WTC11 (cell line): ENCODE results near the gene KCNK15. TPM values are rescaled to one million over a fixed set of nuclear protein-coding genes. Genes with fewer than 3 reads are reported as not detected.
A peak's percentile ranks its signal among the peaks of the same experiment; 100 is the strongest.

Experiments
- CREB1 ChIP-seq: sonication (generic); formaldehyde crosslinking; IDR thresholded peaks from 2 replicates; pipeline ENCODE4 v1.8.0; 2023; ENCODE audit warnings: mild to moderate bottlenecking, missing genetic modification reagents
- CREM ChIP-seq: sonication (generic); formaldehyde crosslinking; IDR thresholded peaks from 2 replicates; pipeline ENCODE4 v1.8.1; 2022; ENCODE audit warnings: mild to moderate bottlenecking, missing genetic modification reagents, moderate library complexity
- ELF4 ChIP-seq: sonication (generic); formaldehyde crosslinking; IDR thresholded peaks from 2 replicates; pipeline ENCODE4 v1.8.1; 2022; ENCODE audit warnings: low read depth, mild to moderate bottlenecking, moderate library complexity, missing genetic modification reagents
- ESRRA ChIP-seq: sonication (generic); formaldehyde crosslinking; IDR thresholded peaks from 2 replicates; pipeline ENCODE4 v1.8.1; 2022; ENCODE audit warnings: mild to moderate bottlenecking, missing genetic modification reagents, borderline replicate concordance
- FOXK1 ChIP-seq: sonication (generic); formaldehyde crosslinking; IDR thresholded peaks from 2 replicates; pipeline ENCODE4 v1.8.0; 2022; ENCODE audit warnings: mild to moderate bottlenecking, moderate library complexity, missing genetic modification reagents
- GRHL2 ChIP-seq: fragments of 250-450 bp; sonication (Bioruptor Pico); IDR thresholded peaks from 2 replicates; pipeline ENCODE4 v1.8.0; 2022; ENCODE audit warnings: mild to moderate bottlenecking, moderate library complexity; ENCODE audit not compliant: insufficient replicate concordance, severe bottlenecking
- IRF2 ChIP-seq: sonication (generic); formaldehyde crosslinking; IDR thresholded peaks from 2 replicates; pipeline ENCODE4 v1.8.0; 2022; ENCODE audit warnings: low read depth, missing genetic modification reagents, borderline replicate concordance
- JAZF1 ChIP-seq: fragments of 250-450 bp; sonication (Bioruptor Pico); IDR thresholded peaks from 2 replicates; pipeline ENCODE4 v1.9.0; 2021; ENCODE audit warnings: moderate library complexity, mild to moderate bottlenecking, inconsistent platforms
- OVOL2 ChIP-seq: fragments of 250-450 bp; sonication (Bioruptor Pico); IDR thresholded peaks from 2 replicates; pipeline ENCODE4 v1.9.0; 2021; ENCODE audit warnings: mild to moderate bottlenecking, borderline replicate concordance
- PRRX2 ChIP-seq: fragments of 250-450 bp; sonication (Bioruptor Pico); IDR thresholded peaks from 2 replicates; pipeline ENCODE4 v1.8.0; 2021; ENCODE audit warnings: mild to moderate bottlenecking
- RORB ChIP-seq: fragments of 250-450 bp; sonication (Bioruptor Pico); IDR thresholded peaks from 2 replicates; pipeline ENCODE4 v1.9.0; 2021; ENCODE audit warnings: mild to moderate bottlenecking
- SMAD4 ChIP-seq: sonication (generic); formaldehyde crosslinking; IDR thresholded peaks from 2 replicates; pipeline ENCODE4 v1.8.0; 2022; ENCODE audit warnings: mild to moderate bottlenecking, missing genetic modification reagents
- ZNF121 ChIP-seq: sonication (generic); formaldehyde crosslinking; IDR thresholded peaks from 2 replicates; pipeline ENCODE4 v1.8.0; 2023; ENCODE audit warnings: missing genetic modification reagents
- ZNF219 ChIP-seq: sonication (generic); formaldehyde crosslinking; IDR thresholded peaks from 2 replicates; pipeline ENCODE4 v1.8.0; 2023; ENCODE audit warnings: missing genetic modification reagents, mild to moderate bottlenecking, borderline replicate concordance
- ZNF263 ChIP-seq: sonication (generic); formaldehyde crosslinking; IDR thresholded peaks from 2 replicates; pipeline ENCODE4 v1.8.1; 2022; ENCODE audit warnings: low read depth, mild to moderate bottlenecking, moderate library complexity, missing genetic modification reagents
- total RNA-seq: library from RNA; stranded (reverse); gene quantifications from 3 replicates; pipeline ENCODE4 v1.2.3, GENCODE V29; 2021
- TF ChIP-seq, protein P1 (sequence below): sonication (generic); formaldehyde crosslinking; IDR thresholded peaks from 2 replicates; pipeline ENCODE4 v1.8.1; 2022; ENCODE audit warnings: low read depth, missing genetic modification reagents, borderline replicate concordance
- TF ChIP-seq, protein P2 (sequence below): fragments of 250-450 bp; sonication (Bioruptor Pico); IDR thresholded peaks from 2 replicates; pipeline ENCODE4 v1.9.0; 2021; ENCODE audit warnings: mild to moderate bottlenecking
- TF ChIP-seq, protein P3 (sequence below): fragments of 200-600 bp; IDR thresholded peaks from 2 replicates; pipeline ENCODE4 v1.8.0; 2022; ENCODE audit warnings: antibody characterized with exemption
- TF ChIP-seq, protein P4 (sequence below): sonication (generic); formaldehyde crosslinking; IDR thresholded peaks from 2 replicates; pipeline ENCODE4 v1.8.0; 2022; ENCODE audit warnings: mild to moderate bottlenecking, missing genetic modification reagents
- TF ChIP-seq, protein P5 (sequence below): fragments of 250-450 bp; sonication (Bioruptor Pico); conservative IDR thresholded peaks from 2 replicates; pipeline ENCODE4 v1.9.0; 2021; ENCODE audit warnings: mild to moderate bottlenecking
- TF ChIP-seq, protein P6 (sequence below): sonication (generic); formaldehyde crosslinking; IDR thresholded peaks from 2 replicates; pipeline ENCODE4 v1.8.1; 2023; ENCODE audit warnings: mild to moderate bottlenecking, missing genetic modification reagents, borderline replicate concordance
- TF ChIP-seq, protein P7 (sequence below): sonication (generic); formaldehyde crosslinking; conservative IDR thresholded peaks from 2 replicates; pipeline ENCODE4 v1.8.1; 2022; ENCODE audit warnings: mild to moderate bottlenecking, missing genetic modification reagents
- TF ChIP-seq, protein P8 (sequence below): sonication (generic); formaldehyde crosslinking; IDR thresholded peaks from 2 replicates; pipeline ENCODE4 v1.8.1; 2023; ENCODE audit warnings: mild to moderate bottlenecking, missing genetic modification reagents, moderate library complexity
- TF ChIP-seq, protein P9 (sequence below): sonication (generic); formaldehyde crosslinking; IDR thresholded peaks from 2 replicates; pipeline ENCODE4 v1.8.1; 2022; ENCODE audit warnings: mild to moderate bottlenecking, missing genetic modification reagents, moderate library complexity, borderline replicate concordance

The KCNK15 gene
- total RNA-seq, 1 experiment from 2014 or later: 0.24 TPM

DNA sequence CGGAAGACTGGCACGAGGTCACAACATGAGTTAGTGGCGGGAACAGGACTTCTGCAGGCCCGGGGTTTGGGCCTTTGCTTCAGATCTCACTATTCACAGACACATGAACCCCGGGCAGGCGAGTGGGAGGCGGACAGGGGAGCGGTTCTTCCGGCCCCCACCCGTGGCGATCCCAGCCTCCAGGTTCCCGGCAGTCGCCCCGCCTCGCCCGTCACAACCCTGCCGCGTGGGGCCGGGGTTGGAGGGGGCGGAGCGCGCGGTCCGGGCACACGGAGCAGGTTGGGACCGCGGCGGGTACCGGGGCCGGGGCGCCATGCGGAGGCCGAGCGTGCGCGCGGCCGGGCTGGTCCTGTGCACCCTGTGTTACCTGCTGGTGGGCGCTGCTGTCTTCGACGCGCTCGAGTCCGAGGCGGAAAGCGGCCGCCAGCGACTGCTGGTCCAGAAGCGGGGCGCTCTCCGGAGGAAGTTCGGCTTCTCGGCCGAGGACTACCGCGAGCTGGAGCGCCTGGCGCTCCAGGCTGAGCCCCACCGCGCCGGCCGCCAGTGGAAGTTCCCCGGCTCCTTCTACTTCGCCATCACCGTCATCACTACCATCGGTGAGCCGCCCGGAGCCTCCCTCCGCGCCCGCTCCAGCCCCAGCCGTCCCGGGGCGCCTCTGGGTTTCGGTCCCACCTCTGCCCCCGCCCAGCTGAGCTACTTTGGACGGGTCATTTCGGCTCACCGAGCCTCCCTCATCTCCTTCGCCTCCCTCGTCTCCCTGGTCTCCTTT lies at the start of gene KCNK15 (continued):
- TF ChIP-seq, protein P1, sequence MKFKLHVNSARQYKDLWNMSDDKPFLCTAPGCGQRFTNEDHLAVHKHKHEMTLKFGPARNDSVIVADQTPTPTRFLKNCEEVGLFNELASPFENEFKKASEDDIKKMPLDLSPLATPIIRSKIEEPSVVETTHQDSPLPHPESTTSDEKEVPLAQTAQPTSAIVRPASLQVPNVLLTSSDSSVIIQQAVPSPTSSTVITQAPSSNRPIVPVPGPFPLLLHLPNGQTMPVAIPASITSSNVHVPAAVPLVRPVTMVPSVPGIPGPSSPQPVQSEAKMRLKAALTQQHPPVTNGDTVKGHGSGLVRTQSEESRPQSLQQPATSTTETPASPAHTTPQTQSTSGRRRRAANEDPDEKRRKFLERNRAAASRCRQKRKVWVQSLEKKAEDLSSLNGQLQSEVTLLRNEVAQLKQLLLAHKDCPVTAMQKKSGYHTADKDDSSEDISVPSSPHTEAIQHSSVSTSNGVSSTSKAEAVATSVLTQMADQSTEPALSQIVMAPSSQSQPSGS: no peak
- no peak for TF ChIP-seq SMAD4 (CRISPR knock-in tag)
- TF ChIP-seq, protein P2, sequence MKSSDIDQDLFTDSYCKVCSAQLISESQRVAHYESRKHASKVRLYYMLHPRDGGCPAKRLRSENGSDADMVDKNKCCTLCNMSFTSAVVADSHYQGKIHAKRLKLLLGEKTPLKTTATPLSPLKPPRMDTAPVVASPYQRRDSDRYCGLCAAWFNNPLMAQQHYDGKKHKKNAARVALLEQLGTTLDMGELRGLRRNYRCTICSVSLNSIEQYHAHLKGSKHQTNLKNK (CRISPR knock-in tag): no peak
- TF ChIP-seq FOXK1: 0 out of 2 replicates have a peak, but pooled peaks have one; percentile 35
- TF ChIP-seq CREM: no peak
- TF ChIP-seq, protein P3, sequence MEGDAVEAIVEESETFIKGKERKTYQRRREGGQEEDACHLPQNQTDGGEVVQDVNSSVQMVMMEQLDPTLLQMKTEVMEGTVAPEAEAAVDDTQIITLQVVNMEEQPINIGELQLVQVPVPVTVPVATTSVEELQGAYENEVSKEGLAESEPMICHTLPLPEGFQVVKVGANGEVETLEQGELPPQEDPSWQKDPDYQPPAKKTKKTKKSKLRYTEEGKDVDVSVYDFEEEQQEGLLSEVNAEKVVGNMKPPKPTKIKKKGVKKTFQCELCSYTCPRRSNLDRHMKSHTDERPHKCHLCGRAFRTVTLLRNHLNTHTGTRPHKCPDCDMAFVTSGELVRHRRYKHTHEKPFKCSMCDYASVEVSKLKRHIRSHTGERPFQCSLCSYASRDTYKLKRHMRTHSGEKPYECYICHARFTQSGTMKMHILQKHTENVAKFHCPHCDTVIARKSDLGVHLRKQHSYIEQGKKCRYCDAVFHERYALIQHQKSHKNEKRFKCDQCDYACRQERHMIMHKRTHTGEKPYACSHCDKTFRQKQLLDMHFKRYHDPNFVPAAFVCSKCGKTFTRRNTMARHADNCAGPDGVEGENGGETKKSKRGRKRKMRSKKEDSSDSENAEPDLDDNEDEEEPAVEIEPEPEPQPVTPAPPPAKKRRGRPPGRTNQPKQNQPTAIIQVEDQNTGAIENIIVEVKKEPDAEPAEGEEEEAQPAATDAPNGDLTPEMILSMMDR: no peak
- TF ChIP-seq, protein P4, sequence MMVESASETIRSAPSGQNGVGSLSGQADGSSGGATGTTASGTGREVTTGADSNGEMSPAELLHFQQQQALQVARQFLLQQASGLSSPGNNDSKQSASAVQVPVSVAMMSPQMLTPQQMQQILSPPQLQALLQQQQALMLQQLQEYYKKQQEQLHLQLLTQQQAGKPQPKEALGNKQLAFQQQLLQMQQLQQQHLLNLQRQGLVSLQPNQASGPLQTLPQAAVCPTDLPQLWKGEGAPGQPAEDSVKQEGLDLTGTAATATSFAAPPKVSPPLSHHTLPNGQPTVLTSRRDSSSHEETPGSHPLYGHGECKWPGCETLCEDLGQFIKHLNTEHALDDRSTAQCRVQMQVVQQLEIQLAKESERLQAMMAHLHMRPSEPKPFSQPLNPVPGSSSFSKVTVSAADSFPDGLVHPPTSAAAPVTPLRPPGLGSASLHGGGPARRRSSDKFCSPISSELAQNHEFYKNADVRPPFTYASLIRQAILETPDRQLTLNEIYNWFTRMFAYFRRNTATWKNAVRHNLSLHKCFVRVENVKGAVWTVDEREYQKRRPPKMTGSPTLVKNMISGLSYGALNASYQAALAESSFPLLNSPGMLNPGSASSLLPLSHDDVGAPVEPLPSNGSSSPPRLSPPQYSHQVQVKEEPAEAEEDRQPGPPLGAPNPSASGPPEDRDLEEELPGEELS (CRISPR knock-in tag): peak; percentile 25; the same call in 1 of the 2 replicates
- no peak for TF ChIP-seq ZNF219
- TF ChIP-seq OVOL2 (CRISPR knock-in tag): no peak
- TF ChIP-seq ZNF263 (CRISPR knock-in tag): no peak; the same call in 1 of the 2 replicates
- no peak for TF ChIP-seq CREB1
- peak; percentile 41; the same call in 1 of the 2 replicates for TF ChIP-seq ESRRA (CRISPR knock-in tag)
- TF ChIP-seq, protein P5, sequence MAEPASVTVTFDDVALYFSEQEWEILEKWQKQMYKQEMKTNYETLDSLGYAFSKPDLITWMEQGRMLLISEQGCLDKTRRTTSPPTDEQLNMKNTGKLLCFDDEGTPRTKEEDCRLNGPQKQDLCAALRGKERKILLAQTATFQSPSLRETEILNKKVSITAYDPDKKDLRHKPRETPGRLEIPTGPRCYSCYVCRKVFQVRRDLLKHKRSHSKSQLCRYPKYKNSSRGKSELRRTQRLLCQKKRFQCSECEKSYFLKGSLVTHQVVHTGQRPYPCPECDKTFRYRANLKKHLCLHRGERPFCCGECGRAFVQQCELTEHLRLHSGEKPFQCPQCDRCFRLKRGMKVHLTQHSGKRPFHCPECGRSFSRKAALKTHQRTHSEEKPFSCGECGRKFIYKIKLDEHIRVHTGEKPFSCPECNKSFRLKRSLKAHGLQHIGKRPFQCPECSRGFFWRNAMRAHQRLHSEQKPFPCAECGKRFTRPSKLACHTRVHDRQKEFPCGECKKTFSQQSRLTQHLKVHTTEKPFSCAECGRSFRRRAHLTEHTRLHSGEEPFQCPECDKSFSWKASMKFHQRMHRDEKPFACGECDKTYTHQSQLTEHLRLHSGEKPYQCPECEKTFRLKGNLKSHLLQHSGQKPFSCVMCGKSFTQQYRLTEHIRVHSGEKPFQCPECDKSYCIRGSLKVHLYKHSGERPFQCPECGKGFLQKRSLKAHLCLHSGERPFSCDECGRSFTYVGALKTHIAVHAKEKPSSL (CRISPR knock-in tag): no peak
- TF ChIP-seq, protein P6, sequence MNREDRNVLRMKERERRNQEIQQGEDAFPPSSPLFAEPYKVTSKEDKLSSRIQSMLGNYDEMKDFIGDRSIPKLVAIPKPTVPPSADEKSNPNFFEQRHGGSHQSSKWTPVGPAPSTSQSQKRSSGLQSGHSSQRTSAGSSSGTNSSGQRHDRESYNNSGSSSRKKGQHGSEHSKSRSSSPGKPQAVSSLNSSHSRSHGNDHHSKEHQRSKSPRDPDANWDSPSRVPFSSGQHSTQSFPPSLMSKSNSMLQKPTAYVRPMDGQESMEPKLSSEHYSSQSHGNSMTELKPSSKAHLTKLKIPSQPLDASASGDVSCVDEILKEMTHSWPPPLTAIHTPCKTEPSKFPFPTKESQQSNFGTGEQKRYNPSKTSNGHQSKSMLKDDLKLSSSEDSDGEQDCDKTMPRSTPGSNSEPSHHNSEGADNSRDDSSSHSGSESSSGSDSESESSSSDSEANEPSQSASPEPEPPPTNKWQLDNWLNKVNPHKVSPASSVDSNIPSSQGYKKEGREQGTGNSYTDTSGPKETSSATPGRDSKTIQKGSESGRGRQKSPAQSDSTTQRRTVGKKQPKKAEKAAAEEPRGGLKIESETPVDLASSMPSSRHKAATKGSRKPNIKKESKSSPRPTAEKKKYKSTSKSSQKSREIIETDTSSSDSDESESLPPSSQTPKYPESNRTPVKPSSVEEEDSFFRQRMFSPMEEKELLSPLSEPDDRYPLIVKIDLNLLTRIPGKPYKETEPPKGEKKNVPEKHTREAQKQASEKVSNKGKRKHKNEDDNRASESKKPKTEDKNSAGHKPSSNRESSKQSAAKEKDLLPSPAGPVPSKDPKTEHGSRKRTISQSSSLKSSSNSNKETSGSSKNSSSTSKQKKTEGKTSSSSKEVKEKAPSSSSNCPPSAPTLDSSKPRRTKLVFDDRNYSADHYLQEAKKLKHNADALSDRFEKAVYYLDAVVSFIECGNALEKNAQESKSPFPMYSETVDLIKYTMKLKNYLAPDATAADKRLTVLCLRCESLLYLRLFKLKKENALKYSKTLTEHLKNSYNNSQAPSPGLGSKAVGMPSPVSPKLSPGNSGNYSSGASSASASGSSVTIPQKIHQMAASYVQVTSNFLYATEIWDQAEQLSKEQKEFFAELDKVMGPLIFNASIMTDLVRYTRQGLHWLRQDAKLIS (CRISPR knock-in tag): no peak
- TF ChIP-seq, protein P7, sequence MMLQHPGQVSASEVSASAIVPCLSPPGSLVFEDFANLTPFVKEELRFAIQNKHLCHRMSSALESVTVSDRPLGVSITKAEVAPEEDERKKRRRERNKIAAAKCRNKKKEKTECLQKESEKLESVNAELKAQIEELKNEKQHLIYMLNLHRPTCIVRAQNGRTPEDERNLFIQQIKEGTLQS (CRISPR knock-in tag): no peak
- no peak for TF ChIP-seq JAZF1
- no peak for TF ChIP-seq IRF2 (CRISPR knock-in tag)
- TF ChIP-seq PRRX2 (CRISPR knock-in tag): no peak
- no peak for TF ChIP-seq ZNF121 (CRISPR knock-in tag)
- no peak for TF ChIP-seq RORB (CRISPR knock-in tag)
- TF ChIP-seq, protein P8, sequence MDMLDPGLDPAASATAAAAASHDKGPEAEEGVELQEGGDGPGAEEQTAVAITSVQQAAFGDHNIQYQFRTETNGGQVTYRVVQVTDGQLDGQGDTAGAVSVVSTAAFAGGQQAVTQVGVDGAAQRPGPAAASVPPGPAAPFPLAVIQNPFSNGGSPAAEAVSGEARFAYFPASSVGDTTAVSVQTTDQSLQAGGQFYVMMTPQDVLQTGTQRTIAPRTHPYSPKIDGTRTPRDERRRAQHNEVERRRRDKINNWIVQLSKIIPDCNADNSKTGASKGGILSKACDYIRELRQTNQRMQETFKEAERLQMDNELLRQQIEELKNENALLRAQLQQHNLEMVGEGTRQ (CRISPR knock-in tag): no peak
- TF ChIP-seq, protein P9, sequence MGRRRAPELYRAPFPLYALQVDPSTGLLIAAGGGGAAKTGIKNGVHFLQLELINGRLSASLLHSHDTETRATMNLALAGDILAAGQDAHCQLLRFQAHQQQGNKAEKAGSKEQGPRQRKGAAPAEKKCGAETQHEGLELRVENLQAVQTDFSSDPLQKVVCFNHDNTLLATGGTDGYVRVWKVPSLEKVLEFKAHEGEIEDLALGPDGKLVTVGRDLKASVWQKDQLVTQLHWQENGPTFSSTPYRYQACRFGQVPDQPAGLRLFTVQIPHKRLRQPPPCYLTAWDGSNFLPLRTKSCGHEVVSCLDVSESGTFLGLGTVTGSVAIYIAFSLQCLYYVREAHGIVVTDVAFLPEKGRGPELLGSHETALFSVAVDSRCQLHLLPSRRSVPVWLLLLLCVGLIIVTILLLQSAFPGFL (CRISPR knock-in tag): no peak
- TF ChIP-seq ELF4 (CRISPR knock-in tag): no peak
- no peak for TF ChIP-seq GRHL2 (CRISPR knock-in tag)
